SU-DHL-6 (cell line): ENCODE data around the gene MYL9.

Experiments used
- CTCF ChIP-seq: fragments of 200-600 bp; sonication (generic); IDR thresholded peaks from one replicate; pipeline ENCODE4 v1.5.1; 2017; ENCODE audit warnings: antibody characterized with exemption, mild to moderate bottlenecking, low read length, moderate library complexity; ENCODE audit not compliant: insufficient read depth, poor library complexity, severe bottlenecking
- EZH2phosphoT487 ChIP-seq: fragments of 200-600 bp; sonication (generic), shearing (Covaris generic); conservative IDR thresholded peaks from 2 replicates; pipeline ENCODE4 v1.6.1; 2018; ENCODE audit warnings: mild to moderate bottlenecking, antibody characterized with exemption, low read length, moderate library complexity, mixed read lengths

- TF ChIP-seq CTCF (no peak), EZH2phosphoT487 (no peak)
Observed at GRCh38 chr20:36499723-36500501, 41.4 kb upstream of the MYL9 start.
